HG02763 (cell line): ENCODE results near the gene GPRC5D.

Source experiments
- ATAC-seq: cut with Tn5 transposase; IDR thresholded peaks from one replicate; pipeline ENCODE4 v1.9.1; 2021; ENCODE audit warnings: mild to moderate bottlenecking, moderate library complexity; ENCODE audit not compliant: unreplicated experiment

The GPRC5D gene

GRCh38 chr12:12979731-12980259 is 27.8 kb upstream of the GPRC5D start:
- no peak for ATAC-seq

GRCh38 chr12:12979126-12979525 is 27.2 kb upstream of the GPRC5D start:
- ATAC-seq = no peak

- no peak for ATAC-seq
Measured at GRCh38 chr12:12977231-12977630, 25.3 kb upstream of the GPRC5D start.

- no peak for ATAC-seq
Measured at GRCh38 chr12:12976366-12976765, 24.4 kb upstream of the GPRC5D start.

- ATAC-seq = no peak
Measured at GRCh38 chr12:12975322-12976077, 23.5 kb upstream of the GPRC5D start.

GRCh38 chr12:12974211-12974610 is 22.2 kb upstream of the GPRC5D start:
- ATAC-seq = no peak

- no peak for ATAC-seq
Measured at GRCh38 chr12:12973019-12973418, 21.0 kb upstream of the GPRC5D start.

GRCh38 chr12:12965836-12966235 is 13.9 kb upstream of the GPRC5D start:
- ATAC-seq = no peak

GRCh38 chr12:12964255-12964654 is 12.3 kb upstream of the GPRC5D start:
- ATAC-seq = no peak

- ATAC-seq = no peak
Measured at GRCh38 chr12:12960639-12961209, 8.8 kb upstream of the GPRC5D start.

GRCh38 chr12:12958886-12959285 is 6.9 kb upstream of the GPRC5D start:
- ATAC-seq = no peak

GRCh38 chr12:12954878-12955625 is 3.1 kb upstream of the GPRC5D start:
- ATAC-seq = no peak

- ATAC-seq = no peak
Measured at GRCh38 chr12:12954356-12954755, 2.4 kb upstream of the GPRC5D start.

- no peak for ATAC-seq
Measured at GRCh38 chr12:12951504-12951903, 466 bp downstream of the GPRC5D start.

GRCh38 chr12:12947902-12948301 is 4.1 kb downstream of the GPRC5D start:
- no peak for ATAC-seq

GRCh38 chr12:12946686-12947355 is 5.1 kb downstream of the GPRC5D start:
- no peak for ATAC-seq

- no peak for ATAC-seq
Measured at GRCh38 chr12:12945591-12945990, 6.4 kb downstream of the GPRC5D start.

GRCh38 chr12:12943586-12944260 is 8.2 kb downstream of the GPRC5D start:
- no peak for ATAC-seq

- ATAC-seq = no peak
Measured at GRCh38 chr12:12941450-12942350, 10.3 kb downstream of the GPRC5D start.

- ATAC-seq = no peak
Measured at GRCh38 chr12:12939888-12940287, 12.1 kb downstream of the GPRC5D start.
